Right atrium auricular region (tissue), 2 donors: ENCODE measurements around the gene P2RX3. TPM values are rescaled to one million over a fixed set of nuclear protein-coding genes. Genes with fewer than 3 reads are reported as not detected.
A peak's percentile ranks its signal among the peaks of the same experiment; 100 is the strongest.

Experiments used
- DNase-seq: peaks from one replicate; pipeline ENCODE4 v3.0.0-alpha.2; 2019; ENCODE audit warnings: low spot score
- H3K27ac ChIP-seq, 2 donors: fragments of 200-600 bp; sonication (generic); 1 replicate in 1 of 2; 2 replicates in 1 of 2; pipeline ENCODE4 v1.5.1; 2016 to 2019
- H3K27me3 ChIP-seq, 2 donors: fragments of 200-600 bp; sonication (generic); one replicate each; pipeline versions ENCODE4 v1.5.1 to v1.6.0; 2017 to 2019
- H3K36me3 ChIP-seq: fragments of 200-600 bp; sonication (generic); one replicate; pipeline ENCODE4 v1.5.1; 2016
- H3K4me1 ChIP-seq, 2 donors: fragments of 200-600 bp; sonication (generic); one replicate each; pipeline versions ENCODE4 v1.5.1 to v1.6.0; 2017 to 2019
- H3K4me3 ChIP-seq, 2 donors: fragments of 200-600 bp; sonication (generic); 1 replicate in 1 of 2; 2 replicates in 1 of 2; pipeline ENCODE4 v1.5.1; 2017 to 2019; ENCODE audit warnings: mild to moderate bottlenecking in 1 of 2, moderate library complexity in 1 of 2
- H3K9me3 ChIP-seq, 2 donors: fragments of 200-600 bp; sonication (generic); one replicate each; pipeline ENCODE4 v1.5.1; 2019
- total RNA-seq, 2 donors: library from RNA; depleted of rRNA; stranded (reverse); fragments of >200 nt; gene quantifications; one replicate each; pipeline ENCODE4 v1.1.0, GENCODE V29; 2016
- TF ChIP-seq, protein P1 (sequence below), 2 donors: fragments of 200-600 bp; sonication (generic); IDR thresholded peaks; one replicate each; pipeline ENCODE4 v1.5.1; 2019; ENCODE audit warnings: antibody characterized with exemption in 2 of 2

The P2RX3 gene
- total RNA-seq, 2 donors from 2014 or later, result 1.4 TPM; not detected in 1

DNA sequence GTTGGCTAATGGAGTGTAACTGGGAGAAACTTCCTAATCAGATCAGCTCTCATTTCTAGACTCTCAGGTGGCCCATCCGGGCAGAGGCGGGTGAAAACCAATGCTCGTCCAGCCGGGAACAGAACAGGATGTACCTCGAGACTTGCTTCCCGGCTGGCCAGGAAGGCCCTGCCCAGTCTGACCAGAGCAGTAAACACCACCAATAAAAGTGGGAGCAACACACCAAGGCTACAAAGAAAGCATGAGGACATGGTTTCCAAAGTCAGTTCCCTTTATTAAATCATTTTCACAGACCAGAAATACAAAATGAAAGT lies 12.5 kb upstream of the P2RX3 start:
- peak overlapping the region; percentile 90 to 94 for H3K27ac ChIP-seq
- peak overlapping the region; percentile 62 to 86 for H3K4me3 ChIP-seq
- H3K4me1 ChIP-seq, result peaks cover 0 to 46% of the 10 kb centered on the region in 2 donors
- no peaks in the 10 kb centered on the region for H3K27me3 ChIP-seq
- no peaks in the 10 kb centered on the region for H3K9me3 ChIP-seq
- H3K36me3 ChIP-seq, result peaks cover 44% of the 10 kb centered on the region
- TF ChIP-seq, protein P1, sequence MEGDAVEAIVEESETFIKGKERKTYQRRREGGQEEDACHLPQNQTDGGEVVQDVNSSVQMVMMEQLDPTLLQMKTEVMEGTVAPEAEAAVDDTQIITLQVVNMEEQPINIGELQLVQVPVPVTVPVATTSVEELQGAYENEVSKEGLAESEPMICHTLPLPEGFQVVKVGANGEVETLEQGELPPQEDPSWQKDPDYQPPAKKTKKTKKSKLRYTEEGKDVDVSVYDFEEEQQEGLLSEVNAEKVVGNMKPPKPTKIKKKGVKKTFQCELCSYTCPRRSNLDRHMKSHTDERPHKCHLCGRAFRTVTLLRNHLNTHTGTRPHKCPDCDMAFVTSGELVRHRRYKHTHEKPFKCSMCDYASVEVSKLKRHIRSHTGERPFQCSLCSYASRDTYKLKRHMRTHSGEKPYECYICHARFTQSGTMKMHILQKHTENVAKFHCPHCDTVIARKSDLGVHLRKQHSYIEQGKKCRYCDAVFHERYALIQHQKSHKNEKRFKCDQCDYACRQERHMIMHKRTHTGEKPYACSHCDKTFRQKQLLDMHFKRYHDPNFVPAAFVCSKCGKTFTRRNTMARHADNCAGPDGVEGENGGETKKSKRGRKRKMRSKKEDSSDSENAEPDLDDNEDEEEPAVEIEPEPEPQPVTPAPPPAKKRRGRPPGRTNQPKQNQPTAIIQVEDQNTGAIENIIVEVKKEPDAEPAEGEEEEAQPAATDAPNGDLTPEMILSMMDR (IDR thresholded peaks at IDR 0.05), result no peak
- peak; percentile 87 for DNase-seq

DNA sequence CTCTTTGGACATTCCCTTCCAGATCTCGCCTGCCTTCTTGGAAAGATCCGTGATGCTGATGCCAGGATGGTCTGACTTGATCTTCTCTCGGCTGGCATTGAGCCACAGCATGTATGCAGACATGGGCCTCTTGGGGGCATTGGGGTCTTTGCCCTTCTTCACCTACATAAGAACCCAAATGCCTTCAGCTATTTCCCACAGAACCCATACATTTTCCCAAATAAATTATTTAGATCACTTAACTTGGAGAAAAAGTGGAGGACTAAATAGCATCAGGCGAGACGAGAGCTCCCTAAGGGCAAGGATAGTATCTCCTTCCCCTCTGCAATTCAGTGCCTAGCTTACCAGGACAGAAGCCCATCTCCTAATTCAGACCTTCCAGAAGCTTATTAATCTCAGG lies 10.4 kb upstream of the P2RX3 start:
- Histone ChIP-seq H3K27ac (peak overlapping the region in 1 of 2 donors; percentile 94), H3K9me3 (no peaks in the 10 kb centered on the region), H3K4me1 (peaks cover 0 to 26% of the 10 kb centered on the region in 2 donors), H3K4me3 (no peak overlapping the region), H3K27me3 (no peaks in the 10 kb centered on the region), H3K36me3 (peaks cover 62% of the 10 kb centered on the region)
- TF ChIP-seq, protein P1 (IDR thresholded peaks at IDR 0.05), result no peak
- no peak for DNase-seq

DNA sequence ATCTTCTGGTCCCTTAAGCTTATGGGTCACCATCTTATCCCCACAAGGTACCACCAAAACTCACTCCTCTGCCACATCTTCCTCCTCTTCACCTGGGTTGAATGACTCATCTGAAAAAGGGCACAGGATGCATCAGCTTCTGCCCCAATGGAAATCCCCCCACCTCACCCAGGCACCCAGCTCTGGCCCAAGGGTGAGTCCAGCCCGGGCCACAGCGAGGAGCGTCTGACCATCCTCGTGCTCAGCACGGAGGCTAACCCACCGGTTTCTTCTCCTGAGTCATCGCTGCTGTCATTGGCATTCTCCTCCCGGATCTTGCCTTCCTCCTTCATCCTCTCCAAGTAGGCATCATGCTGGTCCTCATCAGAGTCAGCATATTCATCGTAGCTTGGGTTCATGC lies 8.1 kb upstream of the P2RX3 start:
- Histone ChIP-seq H3K4me1 (peaks cover 0 to 23% of the 10 kb centered on the region in 2 donors), H3K27me3 (no peaks in the 10 kb centered on the region), H3K36me3 (peaks cover 66% of the 10 kb centered on the region), H3K9me3 (no peaks in the 10 kb centered on the region), H3K27ac (no peak overlapping the region), H3K4me3 (no peak overlapping the region)
- TF ChIP-seq, protein P1 (IDR thresholded peaks at IDR 0.05), result no peak
- no peak for DNase-seq

DNA sequence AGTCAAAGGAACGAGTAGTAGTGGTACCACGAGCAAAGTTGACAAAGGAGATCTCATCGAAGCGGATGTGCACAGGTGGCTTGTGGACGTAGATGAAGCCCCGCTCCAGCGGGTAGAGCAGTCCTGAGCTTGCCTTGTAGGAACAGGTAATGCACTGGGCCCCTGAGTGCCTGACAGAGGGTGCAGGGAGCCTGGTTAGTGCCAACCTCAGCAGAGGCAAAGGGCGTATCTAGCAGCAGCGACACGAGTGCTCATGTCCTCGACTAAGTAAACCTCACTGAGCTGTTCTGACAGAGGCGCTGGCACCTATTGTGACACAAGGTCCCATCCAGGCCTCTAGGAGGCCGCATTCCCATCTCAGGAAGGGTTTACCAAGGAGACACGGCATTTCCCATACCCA lies 6.4 kb upstream of the P2RX3 start:
- Histone ChIP-seq H3K27ac (no peak overlapping the region), H3K36me3 (peaks cover 63% of the 10 kb centered on the region), H3K4me3 (no peak overlapping the region), H3K9me3 (no peaks in the 10 kb centered on the region), H3K27me3 (no peaks in the 10 kb centered on the region), H3K4me1 (peaks cover 0 to 16% of the 10 kb centered on the region in 2 donors)
- TF ChIP-seq, protein P1 (IDR thresholded peaks at IDR 0.05), result no peak
- no peak for DNase-seq

DNA sequence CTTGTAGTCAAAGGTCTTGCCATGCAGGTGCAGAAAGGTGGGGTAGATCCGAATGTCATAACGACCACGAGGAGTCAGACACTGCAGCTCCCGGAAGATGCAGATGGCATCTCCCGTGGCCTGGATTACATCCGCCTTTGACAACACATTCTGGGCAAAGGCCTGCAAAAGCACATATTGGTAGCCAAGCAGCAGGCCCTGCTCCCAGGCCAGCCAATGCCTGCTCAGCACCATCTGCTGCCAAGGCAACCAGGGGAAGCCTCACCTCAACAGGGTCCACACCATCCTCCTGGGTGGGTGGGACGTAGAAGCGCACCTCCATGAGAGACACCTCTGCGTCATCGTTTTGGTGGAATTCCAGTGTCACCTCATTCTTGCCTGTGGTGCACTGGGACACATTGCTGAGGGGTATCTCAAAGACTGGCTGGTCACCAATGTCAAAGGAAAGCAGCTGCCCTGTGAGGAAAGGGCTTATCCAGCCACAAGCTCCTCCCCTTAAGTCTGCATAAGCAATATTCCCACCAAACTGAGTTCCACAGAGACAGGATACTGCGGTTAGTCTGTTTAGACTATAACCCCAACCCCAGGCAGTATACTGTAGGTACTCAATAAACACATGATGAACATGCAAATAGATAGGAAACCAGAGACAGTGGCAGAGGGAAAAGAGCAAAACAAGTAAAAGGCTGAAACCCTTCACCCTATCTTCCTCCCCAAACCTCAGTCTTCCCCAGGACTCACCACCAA lies 5.3 kb upstream of the P2RX3 start:
- no peak for DNase-seq
- Histone ChIP-seq H3K4me1 (peaks cover 0 to 16% of the 10 kb centered on the region in 2 donors), H3K36me3 (peaks cover 51% of the 10 kb centered on the region), H3K9me3 (no peaks in the 10 kb centered on the region), H3K27ac (no peak overlapping the region), H3K27me3 (no peaks in the 10 kb centered on the region), H3K4me3 (no peak overlapping the region)
- TF ChIP-seq, protein P1 (IDR thresholded peaks at IDR 0.05), result no peak

DNA sequence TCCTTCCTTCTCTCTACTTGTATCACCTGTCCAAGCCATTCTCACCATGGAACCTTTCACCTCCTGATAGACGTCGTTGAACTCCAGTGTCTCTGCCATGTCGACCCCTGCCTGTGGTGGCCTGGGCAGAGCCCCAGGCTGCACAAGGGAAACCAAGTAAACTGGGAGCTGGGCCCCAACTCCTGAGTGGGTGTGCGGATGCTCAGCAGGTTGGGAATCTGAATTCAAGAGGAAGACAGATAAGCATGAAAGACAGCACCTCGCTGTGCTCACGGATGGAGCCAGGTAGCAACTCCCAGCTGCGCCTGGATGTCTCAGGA lies 3.2 kb upstream of the P2RX3 start:
- Histone ChIP-seq H3K9me3 (no peaks in the 10 kb centered on the region), H3K27me3 (no peaks in the 10 kb centered on the region), H3K4me3 (peak overlapping the region; percentile 84 to 88), H3K27ac (peak overlapping the region; percentile 88 to 90), H3K36me3 (peaks cover 32% of the 10 kb centered on the region), H3K4me1 (peaks cover 0 to 16% of the 10 kb centered on the region in 2 donors)
- DNase-seq, result no peak
- TF ChIP-seq, protein P1 (IDR thresholded peaks at IDR 0.05), result no peak
